ENCODE data around the gene CDKAL1. TPM values are rescaled to one million over a fixed set of nuclear protein-coding genes. Genes with fewer than 3 reads are reported as not detected.

CDKAL1 gene
- total and polyA plus RNA-seq, 2 of the 8 experiments (the other 6 are each of a cell fraction or from before 2014, with no cell fraction given): 8.4 to 24.6 TPM

GRCh38 chr6:21085211-21085610 is 551.0 kb downstream of the CDKAL1 start:
- no peak overlapping the region for H3K9ac ChIP-seq (replicated peaks in 1 of 4; ENCODE audit: extremely low read depth in 1 of 4, low read depth in 3 of 4, low read length in 3 of 4)
- no peak overlapping the region for H2AK5ac ChIP-seq (ENCODE audit: low read depth, low read length)
- POLR2A ChIA-PET (ENCODE audit: partially characterized antibody): no interaction called here
- H3K27me3 ChIP-seq (replicated peaks in 1 of 4; ENCODE audit: control insufficient read depth in 3 of 4, extremely low read depth in 1 of 4, insufficient read depth in 3 of 4, low read length in 3 of 4): no peaks in the 10 kb centered on the region
- no peak overlapping the region for H3K18ac ChIP-seq (ENCODE audit: extremely low read depth, low read length)
- H3K23me2 ChIP-seq (ENCODE audit: low read depth, low read length): no peaks in the 10 kb centered on the region
- no peak overlapping the region for H2BK20ac ChIP-seq (ENCODE audit: low read length)
- no peak overlapping the region for H4K5ac ChIP-seq (ENCODE audit: insufficient read length, low read depth, low read length)
- no peaks in the 10 kb centered on the region for H3K36me3 ChIP-seq (ENCODE audit: control insufficient read depth in 2 of 4, insufficient read depth in 4 of 4, low read length in 3 of 4)
- H2BK15ac ChIP-seq (ENCODE audit: low read length): no peak overlapping the region
- H3K9me3 ChIP-seq (ENCODE audit: insufficient read depth in 2 of 2, low read depth in 1 of 2, low read length in 1 of 2): no peaks in the 10 kb centered on the region
- no peak overlapping the region for H3K23ac ChIP-seq (ENCODE audit: insufficient read length)
- H2BK120ac ChIP-seq (replicated peaks; ENCODE audit: low read depth, low read length): no peak overlapping the region
- 95% methylated on average over 3 of the region's 3 CpGs; no CpG with 5 or more reads in 1 of the 2 experiments for WGBS, 2 experiments (ENCODE audit: extremely low coverage in 1 of 2, insufficient coverage in 1 of 2, insufficient read length in 1 of 2, insufficient replicate concordance in 2 of 2, low coverage in 1 of 2, low lambda C conversion rate in 2 of 2, missing lambda C conversion rate in 1 of 2)
- H3K79me1 ChIP-seq (ENCODE audit: low read depth, low read length): no peaks in the 10 kb centered on the region
- H3K4me1 ChIP-seq (replicated peaks in 1 of 4; ENCODE audit: control insufficient read depth in 3 of 4, insufficient read depth in 4 of 4, low read length in 3 of 4): no peaks in the 10 kb centered on the region
- H4K20me1 ChIP-seq (replicated peaks in 1 of 2; ENCODE audit: control insufficient read depth in 1 of 2, insufficient read depth in 2 of 2, low read length in 2 of 2): no peaks in the 10 kb centered on the region
- H3K4me3 ChIP-seq (ENCODE audit: extremely low read depth in 1 of 4, insufficient read depth in 2 of 4, low read depth in 3 of 4, low read length in 4 of 4): no peak overlapping the region
- CTCF ChIA-PET (ENCODE audit: partially characterized antibody): no interaction called here
- H4K8ac ChIP-seq (ENCODE audit: extremely low read depth, insufficient read depth, low read length): no peak overlapping the region
- no peaks in the 10 kb centered on the region for H3K79me2 ChIP-seq (ENCODE audit: control insufficient read depth in 1 of 2, insufficient read depth in 2 of 2, low read length in 2 of 2)
- no peak overlapping the region for H3K14ac ChIP-seq (ENCODE audit: insufficient read length)
- no peak overlapping the region for H3K4me2 ChIP-seq (ENCODE audit: insufficient read depth in 1 of 2, low read depth in 2 of 2, low read length in 2 of 2)
- H2BK12ac ChIP-seq (ENCODE audit: low read depth, low read length): no peak overlapping the region
- DNase-seq (ENCODE audit: low read depth in 1 of 2, low spot score in 2 of 2): no peak
- no peak overlapping the region for H3K27ac ChIP-seq (ENCODE audit: low read depth, low read length)
- H2AFZ ChIP-seq (ENCODE audit: low read length): no peak overlapping the region
- FAIRE-seq: no peak
- H3K4ac ChIP-seq (replicated peaks; ENCODE audit: insufficient read length, low read depth, low read length): no peak overlapping the region
- H3K56ac ChIP-seq (replicated peaks; ENCODE audit: insufficient read length, low read depth, low read length): no peak overlapping the region
- H2BK5ac ChIP-seq (ENCODE audit: low read depth, low read length): no peak overlapping the region
- TF ChIP-seq NRF1 (IDR thresholded peaks at IDR 0.05; ENCODE audit: low read depth, low read length) (no peak), CBX5 (IDR thresholded peaks at IDR 0.05; ENCODE audit: low read depth, low read length) (no peak), SAP30 (IDR thresholded peaks at IDR 0.05; ENCODE audit: insufficient read depth, insufficient replicate concordance, low read length) (no peak), ZNF274 (IDR thresholded peaks at IDR 0.05; ENCODE audit: borderline replicate concordance, extremely low read depth, low read length) (no peak), EZH2 (IDR thresholded peaks at IDR 0.05; ENCODE audit: low read depth, low read length, severe bottlenecking) (no peak), POLR2AphosphoS5 (IDR thresholded peaks at IDR 0.05; ENCODE audit: low read depth, low read length) (no peak), EP300 (IDR thresholded peaks at IDR 0.05; ENCODE audit: borderline replicate concordance in 1 of 2, low read depth in 2 of 2, low read length in 2 of 2) (no peak)
- no peak overlapping the region for H4K91ac ChIP-seq (replicated peaks; ENCODE audit: insufficient read length, low read length)

Data from H1 (cell line).